Tibial nerve (tissue), 4 donors: Measurements from ENCODE around the gene SOD2. TPM values are rescaled to one million over a fixed set of nuclear protein-coding genes. Genes with fewer than 3 reads are reported as not detected.
A peak's percentile ranks its signal among the peaks of the same experiment; 100 is the strongest.

ENCODE experiments used
- DNase-seq, 2 donors: peaks; one replicate each; pipeline ENCODE4 v3.0.0-alpha.2; 2019; ENCODE audit warnings: low spot score in 2 of 2
- H3K27ac ChIP-seq, 4 donors: fragments of 200-600 bp; sonication (generic) in 3 of 4; one replicate each; pipeline ENCODE4 v1.5.1; 2017 to 2019; ENCODE audit warnings: mild to moderate bottlenecking in 1 of 4
- H3K27me3 ChIP-seq, 2 donors: fragments of 200-600 bp; sonication (generic) in 1 of 2; one replicate each; pipeline versions ENCODE4 v1.5.1 to v1.6.0; 2017 to 2019
- H3K36me3 ChIP-seq, 3 donors: fragments of 200-600 bp; sonication (generic); one replicate each; pipeline ENCODE4 v1.5.1; 2018 to 2019
- H3K4me1 ChIP-seq, 4 donors: fragments of 200-600 bp; sonication (generic) in 3 of 4; one replicate each; pipeline ENCODE4 v1.5.1; 2017 to 2019
- H3K4me3 ChIP-seq, 4 donors: fragments of 200-600 bp; sonication (generic) in 3 of 4; one replicate each; pipeline ENCODE4 v1.5.1; 2017 to 2019; ENCODE audit warnings: mild to moderate bottlenecking in 1 of 4, moderate library complexity in 1 of 4
- H3K9me3 ChIP-seq, 4 donors: fragments of 200-600 bp; sonication (generic) in 3 of 4; one replicate each; pipeline ENCODE4 v1.5.1; 2017 to 2019
- CTCF ChIP-seq, 5 experiments: fragments of 200-600 bp in 3 of 5; fragments of 450-650 bp in 2 of 5; sonication (generic) in 3 of 5; IDR thresholded peaks; one replicate each; pipeline ENCODE4 v1.5.1; 2016 to 2019; ENCODE audit warnings: antibody characterized with exemption in 5 of 5, mild to moderate bottlenecking in 3 of 5, moderate library complexity in 2 of 5
- EP300 ChIP-seq, 2 donors: sonication (generic); formaldehyde crosslinking; IDR thresholded peaks; one replicate each; pipeline ENCODE4 v1.6.1; 2017; ENCODE audit warnings: antibody characterized with exemption in 2 of 2, mild to moderate bottlenecking in 1 of 2
- POLR2A ChIP-seq, 2 donors: fragments of 450-650 bp; IDR thresholded peaks; one replicate each; pipeline ENCODE4 v1.6.1; 2017; ENCODE audit warnings: antibody characterized with exemption in 2 of 2, mild to moderate bottlenecking in 2 of 2, moderate library complexity in 2 of 2
- WGBS, 2 donors: methylation state at CpG; one replicate each; pipeline ENCODE4 v1.1.5; 2018; 5-methylcytosine and 5-hydroxymethylcytosine counted together
- total RNA-seq, 4 donors: library from RNA; depleted of rRNA; stranded (reverse); fragments of >200 nt; gene quantifications; one replicate each; pipeline ENCODE4 v1.1.0, GENCODE V29; 2016

Gene SOD2
- total RNA-seq, 4 donors from 2014 or later = 95.6 to 457 (median 287) TPM

DNA sequence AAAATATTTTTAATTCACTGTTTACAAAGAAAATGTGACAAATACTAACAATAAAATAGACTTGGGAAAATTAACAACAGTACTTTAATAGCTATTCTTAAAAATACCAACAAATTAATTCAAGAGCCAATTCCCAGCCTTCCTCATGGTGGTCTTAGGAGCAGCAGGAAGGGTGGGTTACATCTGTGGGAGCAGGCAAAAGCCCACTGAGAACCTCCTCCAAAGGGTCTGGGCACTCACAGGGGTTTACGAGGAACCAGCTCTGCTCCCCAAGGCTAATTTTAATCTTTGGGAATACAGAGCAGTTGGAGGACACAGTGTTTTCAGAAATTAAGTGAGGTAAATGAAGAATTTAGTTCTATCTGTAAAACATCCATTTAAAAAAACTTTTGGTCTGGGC is 10.2 kb downstream of the SOD2 start:
- peaks cover 0 to 60% (median 6%) of the 10 kb centered on the region in 4 donors for H3K4me1 ChIP-seq
- H3K9me3 ChIP-seq = no peaks in the 10 kb centered on the region
- WGBS, 2 donors = 100% methylated on average over 1 of the region's 1 CpG
- no peaks in the 10 kb centered on the region for H3K27me3 ChIP-seq
- no peak for TF ChIP-seq CTCF (IDR thresholded peaks at IDR 0.05)
- no peak for TF ChIP-seq POLR2A (IDR thresholded peaks at IDR 0.05)
- TF ChIP-seq EP300 (IDR thresholded peaks at IDR 0.05) = no peak
- peaks cover 2 to 88% (median 4%) of the 10 kb centered on the region in 3 donors for H3K36me3 ChIP-seq
- peak overlapping the region in 1 of 4 donors; percentile 36 for H3K27ac ChIP-seq
- H3K4me3 ChIP-seq = no peak overlapping the region
- no peak for DNase-seq

GRCh38 chr6:159682295-159682694 is 10.7 kb downstream of the SOD2 start:
- no peaks in the 10 kb centered on the region for H3K9me3 ChIP-seq
- no peak for DNase-seq
- no peak overlapping the region for H3K4me3 ChIP-seq
- H3K36me3 ChIP-seq = peaks cover 2 to 88% (median 7%) of the 10 kb centered on the region in 3 donors
- no peak for TF ChIP-seq POLR2A (IDR thresholded peaks at IDR 0.05)
- TF ChIP-seq CTCF (IDR thresholded peaks at IDR 0.05) = no peak
- TF ChIP-seq EP300 (IDR thresholded peaks at IDR 0.05) = no peak
- H3K27ac ChIP-seq = peak overlapping the region in 1 of 4 donors; percentile 36
- no peaks in the 10 kb centered on the region for H3K27me3 ChIP-seq
- 58 to 65% methylated on average over 3 of the region's 3 CpGs for WGBS, 2 donors
- peaks cover 0 to 56% (median 6%) of the 10 kb centered on the region in 4 donors for H3K4me1 ChIP-seq

GRCh38 chr6:159681191-159681880 is 11.7 kb downstream of the SOD2 start:
- no peak for DNase-seq
- Histone ChIP-seq H3K27ac (peak overlapping the region in 1 of 4 donors; percentile 8), H3K4me1 (peaks cover 0 to 47% (median 5%) of the 10 kb centered on the region in 4 donors), H3K4me3 (no peak overlapping the region), H3K36me3 (peaks cover 2 to 84% (median 7%) of the 10 kb centered on the region in 3 donors), H3K27me3 (no peaks in the 10 kb centered on the region), H3K9me3 (no peaks in the 10 kb centered on the region)
- no peak for TF ChIP-seq CTCF (IDR thresholded peaks at IDR 0.05)
- no peak for TF ChIP-seq EP300 (IDR thresholded peaks at IDR 0.05)
- no peak for TF ChIP-seq POLR2A (IDR thresholded peaks at IDR 0.05)
- WGBS, 2 donors = 85 to 86% methylated on average over 10 of the region's 10 CpGs

DNA sequence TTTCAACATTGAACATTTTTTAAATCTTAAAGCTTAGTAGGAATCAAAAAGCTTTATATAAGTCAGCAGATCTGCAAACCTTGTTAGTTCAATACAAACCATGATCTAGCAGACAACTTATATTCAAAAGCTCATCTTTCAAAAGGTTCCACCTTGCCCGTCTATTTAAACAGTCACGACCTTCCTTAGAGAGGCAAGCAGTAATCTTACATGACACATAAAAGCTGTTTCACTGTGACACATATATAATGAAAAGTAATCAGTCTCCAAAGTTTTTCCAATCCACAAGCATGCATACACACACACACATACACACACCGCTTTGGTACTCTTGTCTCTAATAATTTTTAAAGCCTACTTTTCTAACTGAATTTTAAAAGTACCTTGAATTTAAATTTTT is 12.9 kb downstream of the SOD2 start:
- peaks cover 2 to 76% (median 7%) of the 10 kb centered on the region in 3 donors for H3K36me3 ChIP-seq
- WGBS, 2 donors = 87 to 94% methylated on average over 3 of the region's 3 CpGs
- no peaks in the 10 kb centered on the region for H3K9me3 ChIP-seq
- no peaks in the 10 kb centered on the region for H3K27me3 ChIP-seq
- DNase-seq = no peak
- H3K27ac ChIP-seq = peak overlapping the region in 1 of 4 donors; percentile 14
- H3K4me3 ChIP-seq = no peak overlapping the region
- H3K4me1 ChIP-seq = peaks cover 0 to 37% (median 3%) of the 10 kb centered on the region in 4 donors
- no peak for TF ChIP-seq POLR2A (IDR thresholded peaks at IDR 0.05)
- no peak for TF ChIP-seq CTCF (IDR thresholded peaks at IDR 0.05)
- no peak for TF ChIP-seq EP300 (IDR thresholded peaks at IDR 0.05)
